ENCODE data around the gene ELAC1.
"Not testable (repeated sequence)": the region's sequence is repeated elsewhere in the genome, so short reads cannot be mapped to it uniquely, and the experiment has no call there.

The ELAC1 gene

DNA sequence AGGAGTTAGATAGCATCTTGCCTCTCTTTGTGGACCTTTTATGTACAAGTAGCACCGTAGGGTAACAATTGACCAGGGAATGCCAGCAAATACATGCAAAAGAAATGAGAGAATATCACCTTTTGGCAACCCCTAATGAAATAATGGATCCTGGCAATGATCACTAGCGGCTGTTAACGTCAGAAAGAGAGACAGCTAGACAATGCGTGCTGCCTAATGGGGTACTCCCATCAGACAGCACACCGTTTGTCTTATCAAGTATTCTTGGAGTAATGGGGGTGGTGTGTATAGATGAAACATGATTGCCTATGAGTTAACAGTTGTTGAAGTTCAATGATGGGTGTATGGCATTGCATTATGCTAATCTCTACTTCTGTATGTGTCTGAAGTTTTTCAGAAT, 1.6 kb downstream of the ELAC1 start:
- CTCF ChIA-PET: no interaction called here
- TF ChIP-seq CTCF (conservative IDR thresholded peaks at IDR 0.05; ENCODE audit: low read depth): no peak
- H3K27ac ChIP-seq: no peak overlapping the region
- DNase-seq (ENCODE audit: low spot score): no peak
- POLR2A ChIA-PET (ENCODE audit: low non-redundant PET): no interaction called here

DNA sequence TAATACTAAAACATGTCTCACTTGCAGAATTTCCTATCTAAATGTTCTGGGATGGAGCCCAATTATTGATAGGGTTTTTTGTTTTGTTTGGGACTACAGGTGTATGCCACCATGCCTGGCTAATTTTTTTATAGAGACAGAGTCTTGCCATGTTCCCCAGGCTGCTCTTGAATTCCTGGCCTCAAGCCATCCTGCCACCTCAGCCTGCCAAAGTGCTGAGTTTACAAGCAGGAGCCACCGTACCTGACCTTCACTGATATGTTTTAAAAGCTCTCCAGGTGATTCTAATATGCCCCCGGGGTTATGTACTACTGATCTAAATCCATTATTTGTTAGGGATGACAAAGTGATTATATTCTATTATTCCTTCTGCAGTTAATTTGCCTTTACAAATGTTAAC, 2.2 kb downstream of the ELAC1 start:
- DNase-seq (ENCODE audit: low spot score): no peak
- no peak for TF ChIP-seq CTCF (conservative IDR thresholded peaks at IDR 0.05; ENCODE audit: low read depth)
- POLR2A ChIA-PET (ENCODE audit: low non-redundant PET): no interaction called here
- H3K27ac ChIP-seq: no peak overlapping the region
- CTCF ChIA-PET: no interaction called here

DNA sequence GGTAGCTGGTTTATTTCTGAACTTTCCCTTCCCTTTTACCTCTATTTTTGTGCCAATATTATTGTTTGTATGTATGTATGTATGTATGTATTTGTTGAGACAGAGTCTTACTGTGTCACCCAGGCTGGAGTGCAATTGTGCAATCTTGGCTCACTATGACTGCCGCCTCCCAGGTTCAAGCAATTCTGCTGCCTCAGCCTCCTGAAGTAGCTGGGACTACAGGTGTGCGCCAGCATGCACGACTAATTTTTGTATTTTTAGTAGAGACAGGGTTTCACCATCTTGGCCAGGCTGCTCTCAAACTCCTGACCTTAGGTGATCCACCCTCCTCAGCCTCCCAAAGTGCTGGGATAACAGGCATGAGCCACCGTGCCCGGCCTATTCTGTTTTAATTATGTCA, 4.6 kb downstream of the ELAC1 start:
- DNase-seq (ENCODE audit: low spot score); CTCF ChIA-PET; POLR2A ChIA-PET (ENCODE audit: low non-redundant PET); H3K27ac ChIP-seq: not testable (repeated sequence)

- POLR2A ChIA-PET (ENCODE audit: low non-redundant PET): no interaction called here
Observed at GRCh38 chr18:50973367-50974126, 5.7 kb downstream of the ELAC1 start.

GRCh38 chr18:50977037-50977760, 9.4 kb downstream of the ELAC1 start:
- POLR2A ChIA-PET (ENCODE audit: low non-redundant PET): no interaction called here

More at GRCh38 chr18:50973367-50974126, 5.7 kb downstream of the ELAC1 start:
- DNase-seq (ENCODE audit: low spot score): peak; percentile 49
- CTCF ChIA-PET: no interaction called here
- no peak for TF ChIP-seq CTCF (conservative IDR thresholded peaks at IDR 0.05; ENCODE audit: low read depth)
- no peak overlapping the region for H3K27ac ChIP-seq

DNA sequence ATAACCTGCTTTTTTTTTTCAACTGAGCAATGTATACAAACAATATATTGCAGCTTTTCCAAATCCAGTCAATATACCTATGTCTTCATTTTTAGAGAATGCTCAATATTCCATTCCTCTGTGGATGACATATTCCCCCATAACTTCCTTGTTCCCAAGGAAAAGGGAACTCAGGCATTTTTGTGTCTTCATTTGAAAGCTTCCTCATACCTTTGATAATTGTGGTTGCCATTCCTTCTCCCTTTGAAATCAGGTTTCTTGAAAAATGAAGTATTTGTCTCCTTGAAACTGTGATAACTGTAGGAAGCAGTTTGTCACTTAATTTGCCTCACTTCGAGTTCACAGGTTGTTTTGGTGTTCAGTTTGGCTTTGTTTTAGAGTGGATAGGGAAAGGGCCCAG, 13.5 kb downstream of the ELAC1 start:
- H3K27ac ChIP-seq: no peak overlapping the region
- ChIA-PET CTCF (no interaction called here), POLR2A (ENCODE audit: low non-redundant PET) (no interaction called here)
- TF ChIP-seq CTCF (conservative IDR thresholded peaks at IDR 0.05; ENCODE audit: low read depth): no peak
- DNase-seq (ENCODE audit: low spot score): no peak

More at GRCh38 chr18:50977037-50977760, 9.4 kb downstream of the ELAC1 start:
- CTCF ChIA-PET: no interaction called here
- H3K27ac ChIP-seq: no peak overlapping the region
- no peak for DNase-seq (ENCODE audit: low spot score)
- no peak for TF ChIP-seq CTCF (conservative IDR thresholded peaks at IDR 0.05; ENCODE audit: low read depth)

Data from RWPE1 (cell line).